NT2/D1 (cell line): ENCODE data around the gene RUNX2.

Experiments
- SUZ12 ChIP-seq: IDR thresholded peaks from 2 replicates; pipeline ENCODE4 v1.6.1; 2011; ENCODE audit not compliant: insufficient read length, insufficient read depth; ENCODE audit errors: extremely low read depth
- YY1 ChIP-seq: IDR thresholded peaks from 2 replicates; pipeline ENCODE4 v1.6.1; 2011; ENCODE audit not compliant: insufficient read length, insufficient read depth
- ZNF274 ChIP-seq: IDR thresholded peaks from 2 replicates; pipeline ENCODE4 v1.6.1; 2011; ENCODE audit warnings: mild to moderate bottlenecking, low read depth, low read length

- TF ChIP-seq ZNF274 (no peak), YY1 (no peak), SUZ12 (no peak)
Measured at GRCh38 chr6:45562171-45562570, 234.0 kb downstream of the RUNX2 start.
